K562 (cell line): ENCODE data around the gene FRMPD1. TPM values are rescaled to one million over a fixed set of nuclear protein-coding genes. Genes with fewer than 3 reads are reported as not detected.

Experiments used
- ATF4 ChIP-seq: fragments of 450-650 bp; formaldehyde crosslinking; IDR thresholded peaks from 2 replicates; pipeline ENCODE4 v1.4.0; 2022; ENCODE audit warnings: mild to moderate bottlenecking, moderate library complexity
- ATF7 ChIP-seq: fragments of 450-650 bp; IDR thresholded peaks from 2 replicates; pipeline ENCODE4 v1.7.1; 2014; ENCODE audit warnings: mild to moderate bottlenecking, moderate library complexity
- BACH1 ChIP-seq: fragments of 200-800 bp; sonication (Bioruptor generic); IDR thresholded peaks from 2 replicates; pipeline ENCODE4 v1.6.1; 2016; ENCODE audit warnings: missing genetic modification characterization, missing compliant biosample characterization
- BCLAF1 ChIP-seq, 2 experiments: fragments of 450-650 bp in 1 of 2; IDR thresholded peaks; 2 replicates each; pipeline ENCODE4 v1.6.1; 2011 to 2017; ENCODE audit warnings: low read depth in 2 of 2, antibody characterized with exemption in 1 of 2, borderline replicate concordance in 1 of 2, low read length in 1 of 2, mild to moderate bottlenecking in 1 of 2, mixed read lengths in 1 of 2; ENCODE audit not compliant: control insufficient read depth in 1 of 2
- CREM ChIP-seq: IDR thresholded peaks from 2 replicates; pipeline ENCODE4 v1.6.1; 2014; ENCODE audit warnings: antibody characterized with exemption, low read depth
- EP400 ChIP-seq: fragments of 450-650 bp; IDR thresholded peaks from 2 replicates; pipeline ENCODE4 v1.6.1; 2017; ENCODE audit warnings: antibody characterized with exemption, mild to moderate bottlenecking, moderate library complexity
- HMGN3 ChIP-seq: IDR thresholded peaks from 2 replicates; pipeline ENCODE4 v1.6.1; 2011; ENCODE audit warnings: borderline replicate concordance, low read depth, mild to moderate bottlenecking, mixed read lengths, low read length; ENCODE audit not compliant: insufficient read length; ENCODE audit errors: extremely low read depth
- JUNB ChIP-seq: fragments of 450-650 bp; formaldehyde crosslinking; conservative IDR thresholded peaks from 2 replicates; pipeline ENCODE4 v1.4.0; 2020; ENCODE audit warnings: mild to moderate bottlenecking
- MYBL2 ChIP-seq, 2 experiments: fragments of 450-650 bp in 1 of 2; sonication (generic) in 1 of 2; formaldehyde crosslinking in 1 of 2; IDR thresholded peaks; 2 replicates each; pipeline versions ENCODE4 v1.6.1 to v1.8.1; 2017 to 2022; ENCODE audit warnings: borderline replicate concordance in 1 of 2, inconsistent platforms in 1 of 2, low read depth in 1 of 2, mild to moderate bottlenecking in 1 of 2, missing genetic modification reagents in 1 of 2, moderate library complexity in 1 of 2
- MYC ChIP-seq, 2 experiments: fragments of 250-450 bp in 1 of 2; sonication (Bioruptor Pico) in 1 of 2; IDR thresholded peaks; 2 replicates each; pipeline versions ENCODE4 v1.5.1 to v1.6.1; 2012 to 2021; ENCODE audit warnings: low read depth in 2 of 2, borderline replicate concordance in 1 of 2, improper control_type of control experiment in 1 of 2, low read length in 1 of 2, mild to moderate bottlenecking in 1 of 2, moderate library complexity in 1 of 2
- NR4A1 ChIP-seq, 2 experiments: fragments of 250-450 bp in 1 of 2; fragments of 450-650 bp in 1 of 2; sonication (Bioruptor Pico) in 1 of 2; IDR thresholded peaks; 2 replicates each; pipeline versions ENCODE4 v1.4.0 to v1.6.1; 2016 to 2020; ENCODE audit warnings: mild to moderate bottlenecking in 2 of 2, missing compliant biosample characterization in 1 of 2, missing genetic modification characterization in 1 of 2, moderate library complexity in 1 of 2
- NRF1 ChIP-seq, 2 experiments: fragments of 450-650 bp; IDR thresholded peaks in 1 of 2; conservative IDR thresholded peaks in 1 of 2; 2 replicates each; pipeline ENCODE4 v1.6.1; 2014; ENCODE audit warnings: mild to moderate bottlenecking in 2 of 2
- SMAD4 ChIP-seq: fragments of 250-450 bp; sonication (Bioruptor Pico); conservative IDR thresholded peaks from 2 replicates; pipeline ENCODE4 v1.8.0; 2021; ENCODE audit warnings: inconsistent platforms, mild to moderate bottlenecking, moderate library complexity
- TBL1XR1 ChIP-seq, 2 experiments: IDR thresholded peaks; 2 replicates each; pipeline ENCODE4 v1.6.1; 2012; ENCODE audit warnings: improper control_type of control experiment in 2 of 2, low read length in 2 of 2, mild to moderate bottlenecking in 1 of 2
- XRCC3 ChIP-seq: fragments of 450-650 bp; IDR thresholded peaks from 2 replicates; pipeline ENCODE4 v1.6.1; 2017; ENCODE audit warnings: mild to moderate bottlenecking, moderate library complexity
- ZNF175 ChIP-seq: fragments of 200-800 bp; sonication (Bioruptor generic); IDR thresholded peaks from 2 replicates; pipeline ENCODE4 v1.6.1; 2016; ENCODE audit warnings: low read depth, mild to moderate bottlenecking, missing genetic modification characterization, missing compliant biosample characterization
- ZNF282 ChIP-seq: sonication (generic); formaldehyde crosslinking; IDR thresholded peaks from 2 replicates; pipeline ENCODE4 v1.8.1; 2023; ENCODE audit warnings: missing genetic modification reagents
- polyA plus RNA-seq, 8 experiments: library from polyadenylated mRNA; depleted of rRNA in 4 of 8; stranded (reverse) in 5 of 8; unstranded in 3 of 8; fragments of >200 nt; fragmentation: Nextera tagmentation in 2 of 8; fragmentation: Illumina TruSeq in 1 of 8; extraction: Ambion mirVana in 2 of 8; extraction: Trizol in 1 of 8; gene quantifications; 2 replicates each; pipeline versions ENCODE4 v1.2.1 to v1.2.3, GENCODE V29; 2011 to 2014; ENCODE audit warnings: inconsistent platforms in 1 of 8, missing spikeins in 1 of 8
- total RNA-seq, 7 experiments: library from RNA; depleted of rRNA in 6 of 7; stranded (reverse); fragments of >200 nt in 6 of 7; fragmentation: Illumina TruSeq in 2 of 7; extraction: Trizol in 2 of 7; gene quantifications; 2 replicates each; pipeline versions ENCODE4 v1.2.1 to v1.2.3, GENCODE V29; 2011 to 2021; ENCODE audit warnings: low replicate concordance in 1 of 7

The FRMPD1 gene
- total and polyA plus RNA-seq, 9 of the 15 experiments (the other 6 are each of a cell fraction or from before 2014, with no cell fraction given): not detected

- TF ChIP-seq BCLAF1 (IDR thresholded peaks at IDR 0.05; ENCODE audit: borderline replicate concordance in 1 of 2, control insufficient read depth in 1 of 2, low read depth in 2 of 2, low read length in 1 of 2): no peak
- no peak for TF ChIP-seq HMGN3
- TF ChIP-seq TBL1XR1 (IDR thresholded peaks at IDR 0.05; ENCODE audit: low read length in 2 of 2): no peak
- peak; percentile 96 for TF ChIP-seq ATF7
- 0 out of 2 replicates have a peak, but pooled peaks have one; percentile 27 for TF ChIP-seq JUNB (CRISPR knock-in tag)
- TF ChIP-seq ATF4 (CRISPR knock-in tag): peak; percentile 52; the same call in 1 of the 2 replicates
- no peak for TF ChIP-seq MYBL2 (IDR thresholded peaks at IDR 0.05; ENCODE audit: low read depth)
- TF ChIP-seq MYBL2 (CRISPR knock-in tag; IDR thresholded peaks at IDR 0.05; ENCODE audit: borderline replicate concordance): no peak
- 0 out of 2 replicates have a peak, but pooled peaks have one; percentile 44 for TF ChIP-seq CREM
- TF ChIP-seq BACH1: 0 out of 2 replicates have a peak, but pooled peaks have one; percentile 47
- no peak for TF ChIP-seq NR4A1 (CRISPR knock-in tag; IDR thresholded peaks at IDR 0.05)
- TF ChIP-seq NR4A1 (tag; IDR thresholded peaks at IDR 0.05): no peak
- TF ChIP-seq EP400: peak; percentile 34; the same call in 1 of the 2 replicates
- peak in 1 of 2 experiments; percentile 19; a peak in 1 of 4 replicates for TF ChIP-seq NRF1 (conservative IDR thresholded peaks at IDR 0.05 in 1 of 2, IDR thresholded peaks at IDR 0.05 in 1 of 2)
- TF ChIP-seq ZNF175 (CRISPR knock-in tag): peak; percentile 88
- 0 out of 2 replicates have a peak, but pooled peaks have one; percentile 12 for TF ChIP-seq SMAD4
- TF ChIP-seq ZNF282: no peak
- no peak for TF ChIP-seq XRCC3
- TF ChIP-seq MYC (IDR thresholded peaks at IDR 0.05; ENCODE audit: low read depth, low read length): peak; percentile 60
- peak; percentile 36; the same call in 1 of the 2 replicates for TF ChIP-seq MYC (CRISPR knock-in tag; IDR thresholded peaks at IDR 0.05; ENCODE audit: borderline replicate concordance, low read depth)
Measured at GRCh38 chr9:37639109-37639762, 11.5 kb upstream of the FRMPD1 start (continued).
